AG08395 (cell line): ENCODE data around the gene OTUD4.
"Not testable (repeated sequence)": the region's sequence is repeated elsewhere in the genome, so short reads cannot be mapped to it uniquely, and the experiment has no call there.

Experiments
- DNase-seq: peaks from one replicate; pipeline ENCODE4 v3.0.0; 2012; ENCODE audit warnings: mixed read lengths, low spot score

The OTUD4 gene

DNA sequence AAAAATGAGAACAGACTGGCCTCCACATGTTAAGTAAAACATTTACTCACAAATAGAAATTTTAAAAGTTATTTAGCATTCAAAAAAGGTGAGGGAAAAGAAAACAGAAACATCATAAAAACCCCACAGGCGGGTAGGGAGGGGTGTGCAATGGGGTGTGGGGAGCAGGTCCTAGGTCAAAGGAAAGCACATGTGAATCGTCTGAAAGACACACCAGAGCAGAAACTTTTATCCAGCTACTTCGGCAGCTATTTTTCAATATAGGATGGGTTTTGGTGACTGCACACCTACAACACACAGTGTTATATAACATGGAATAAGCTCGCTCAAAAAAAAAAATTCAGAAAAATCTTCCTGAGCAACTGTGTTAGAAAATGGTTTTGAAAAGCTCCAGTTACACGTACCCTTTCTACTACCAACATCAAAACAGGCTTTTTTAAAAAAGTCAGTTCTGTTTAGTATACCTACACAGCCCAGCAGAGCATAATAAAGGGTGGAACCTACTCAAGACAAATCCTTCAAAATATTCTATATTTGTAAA lies 1.6 kb downstream of the OTUD4 start:
- DNase-seq = no peak

DNA sequence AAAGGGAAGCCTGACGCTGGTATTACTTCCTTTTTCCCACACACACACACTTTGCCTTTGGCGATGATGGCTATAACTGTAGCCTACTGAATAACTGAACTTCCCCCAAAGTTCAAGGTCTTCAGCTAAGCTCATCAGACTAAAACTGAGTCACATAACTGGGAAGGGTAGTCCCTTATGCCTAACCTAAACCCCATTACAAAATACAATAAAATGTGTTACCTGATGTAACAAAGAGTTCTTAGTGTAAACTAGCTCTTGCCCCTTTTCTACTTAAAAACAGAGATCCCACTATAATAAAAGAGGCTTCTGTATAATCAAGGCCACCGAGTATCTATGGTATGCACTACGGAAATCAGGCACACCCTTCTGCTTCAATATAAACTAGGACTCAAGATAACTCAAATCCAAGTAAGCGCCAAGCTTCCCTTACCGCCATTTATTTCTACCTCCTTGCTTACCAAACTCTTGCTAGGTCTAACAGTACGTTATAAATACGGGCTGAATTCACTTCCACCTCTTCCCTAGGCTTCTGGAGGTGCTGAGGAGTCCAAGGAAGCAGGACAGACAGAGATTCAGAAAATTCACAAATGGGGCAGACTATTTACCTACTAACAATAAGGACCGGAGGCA lies 2.4 kb downstream of the OTUD4 start:
- DNase-seq = no peak

DNA sequence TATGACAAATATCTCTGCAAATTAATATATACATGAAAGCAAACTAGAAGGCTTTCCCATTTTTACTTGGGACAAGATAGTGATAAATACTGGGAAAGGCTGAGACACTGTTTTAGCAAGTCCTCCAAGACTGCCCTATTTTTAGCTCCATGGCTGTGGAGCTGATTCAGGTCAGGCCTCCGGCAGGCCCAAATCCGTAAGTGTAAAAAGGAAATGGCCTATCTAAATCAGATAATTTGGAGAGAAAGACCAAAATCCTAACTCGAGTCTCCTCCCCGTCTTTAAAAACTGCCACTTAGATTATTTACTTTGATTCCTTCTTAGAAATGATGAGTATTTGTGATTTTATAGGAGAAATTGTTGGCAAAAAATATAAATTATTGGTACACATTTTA lies 2.9 kb downstream of the OTUD4 start:
- DNase-seq = peak; percentile 18

DNA sequence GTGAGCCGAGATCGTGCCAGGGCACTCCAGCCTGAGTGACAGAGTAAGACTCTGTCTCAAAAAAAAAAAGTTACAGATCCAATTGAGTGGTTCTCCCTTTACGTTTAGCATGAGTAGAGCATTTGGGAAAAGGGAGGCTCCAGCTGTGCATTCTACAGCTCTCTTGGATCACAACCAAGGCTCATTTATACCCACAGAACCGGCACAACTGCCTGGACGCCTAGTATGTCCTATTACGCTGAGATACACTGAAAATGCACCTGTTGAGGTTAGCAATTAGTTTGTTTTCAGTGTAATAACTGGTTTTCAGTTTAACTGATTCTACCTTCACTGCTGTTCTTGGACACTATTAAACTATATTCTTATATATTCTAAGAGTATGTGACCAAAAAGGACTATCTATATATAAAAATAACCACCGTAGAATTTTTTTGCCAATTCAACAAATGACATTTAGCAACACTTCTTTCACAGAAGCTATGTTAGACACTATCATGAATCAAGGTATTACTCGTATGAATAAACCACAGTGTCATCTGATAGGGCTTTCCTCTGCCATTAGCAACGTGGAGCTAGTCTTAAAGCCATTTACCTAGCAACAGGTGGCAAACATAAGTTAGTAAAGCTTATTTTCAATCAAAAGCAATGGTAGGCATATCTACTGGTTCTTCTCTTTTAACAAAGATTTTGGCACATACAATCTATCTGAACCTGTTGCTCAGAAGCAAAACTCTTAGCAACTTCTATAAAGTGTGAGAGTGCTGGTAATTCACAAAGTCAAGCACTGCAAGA lies 3.6 kb downstream of the OTUD4 start:
- no peak for DNase-seq

DNA sequence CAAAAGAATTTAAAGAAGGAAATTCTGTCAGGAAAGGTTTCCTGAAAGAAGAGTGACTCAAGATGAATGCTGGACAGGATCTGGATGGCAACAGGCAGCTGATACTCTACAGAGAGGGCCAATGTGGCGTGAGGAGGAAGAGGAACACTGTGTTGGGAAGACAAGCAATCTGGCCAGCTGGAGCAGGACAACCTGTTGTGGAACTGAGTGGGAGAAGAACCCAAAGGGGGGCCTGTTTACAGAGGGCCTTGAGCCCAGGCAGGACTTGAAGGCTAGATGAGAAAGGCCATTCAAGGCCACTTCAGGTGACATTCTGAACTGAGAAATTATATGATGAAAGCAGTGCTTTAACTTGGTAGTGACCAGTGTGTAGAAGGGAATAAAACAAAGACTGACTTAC lies 8.5 kb downstream of the OTUD4 start:
- DNase-seq = no peak

DNA sequence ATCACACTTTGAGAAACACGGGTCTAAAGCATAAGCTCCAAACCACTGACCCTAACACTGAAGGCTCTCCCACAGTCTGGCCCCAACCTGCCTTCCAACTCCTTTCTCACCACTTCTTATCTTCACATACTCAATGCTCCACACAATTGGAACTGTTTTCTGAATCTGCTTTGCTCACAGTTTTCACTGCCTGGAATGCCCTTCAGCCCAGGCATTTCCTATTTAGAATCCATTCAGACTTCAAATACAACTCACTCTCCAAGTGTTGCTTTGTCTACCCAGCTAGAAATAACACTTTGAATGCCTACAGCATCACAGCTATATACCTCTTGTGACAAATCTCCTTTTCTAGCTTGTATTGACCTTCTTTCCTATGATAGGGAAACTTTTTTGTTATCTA lies 10.2 kb downstream of the OTUD4 start:
- DNase-seq = no peak

DNA sequence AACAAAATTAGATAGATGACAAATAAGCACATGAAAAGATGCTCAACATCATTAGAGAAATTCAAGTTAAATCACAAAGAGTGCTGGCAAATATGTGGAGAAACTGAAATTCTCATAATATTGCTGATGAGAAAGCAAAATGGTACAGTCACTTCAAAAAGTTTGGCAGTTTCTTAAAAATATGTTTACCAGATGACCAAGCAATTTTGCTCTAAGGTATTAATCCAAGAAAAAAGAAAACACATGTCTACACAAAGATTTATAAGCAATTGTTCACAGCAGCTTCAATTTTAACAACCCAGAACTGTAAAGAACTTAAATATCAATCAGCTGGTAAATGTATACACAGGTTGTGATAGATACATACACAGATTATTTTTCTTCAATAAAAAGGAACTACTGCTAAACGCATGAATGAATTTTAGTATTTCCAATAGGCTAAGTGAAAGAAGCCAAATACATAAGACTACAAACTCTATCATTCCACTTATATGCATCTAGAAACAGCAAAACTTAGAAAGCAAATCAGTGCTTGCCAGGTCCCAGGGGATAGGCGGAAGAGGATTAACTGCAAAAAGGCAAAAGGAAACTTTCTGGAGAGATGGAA lies 11.7 kb downstream of the OTUD4 start:
- no peak for DNase-seq

DNA sequence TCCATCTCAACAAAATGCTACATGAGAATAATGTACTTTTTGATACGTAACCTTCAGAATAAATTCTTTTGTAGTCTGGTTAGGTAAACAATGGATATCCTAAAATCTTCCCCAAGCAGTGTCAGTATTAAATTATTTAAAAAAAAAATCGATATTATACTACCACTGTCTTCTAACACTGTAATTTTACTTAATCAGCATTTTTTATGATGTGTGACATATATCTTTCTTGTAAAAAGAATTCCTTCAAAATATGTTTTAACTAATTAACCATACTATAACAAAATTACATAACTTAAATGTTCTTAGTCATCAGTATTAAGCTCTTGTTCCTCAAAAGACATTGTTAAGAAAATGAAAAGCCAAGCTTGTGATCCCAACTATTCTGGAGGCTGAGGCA lies 12.5 kb downstream of the OTUD4 start:
- DNase-seq = no peak

DNA sequence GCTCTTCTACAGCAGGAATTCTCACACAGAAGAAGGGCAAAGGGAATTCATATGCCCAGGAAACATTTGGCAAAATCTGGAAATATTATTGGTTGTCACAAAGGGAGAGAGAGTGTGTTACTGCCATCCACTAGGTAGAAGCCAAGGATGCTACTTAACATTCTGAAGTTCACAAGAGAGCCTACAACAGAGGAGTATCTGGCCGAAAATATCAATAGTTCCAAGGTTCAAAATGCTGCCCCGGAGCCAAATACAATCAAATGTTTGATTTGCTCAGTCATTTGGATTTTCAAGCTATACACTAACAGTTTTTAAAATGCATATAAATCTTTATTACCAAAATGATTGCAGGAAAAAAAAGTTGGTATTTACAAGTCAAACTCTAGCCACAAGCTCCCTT lies 18.8 kb downstream of the OTUD4 start:
- no peak for DNase-seq

DNA sequence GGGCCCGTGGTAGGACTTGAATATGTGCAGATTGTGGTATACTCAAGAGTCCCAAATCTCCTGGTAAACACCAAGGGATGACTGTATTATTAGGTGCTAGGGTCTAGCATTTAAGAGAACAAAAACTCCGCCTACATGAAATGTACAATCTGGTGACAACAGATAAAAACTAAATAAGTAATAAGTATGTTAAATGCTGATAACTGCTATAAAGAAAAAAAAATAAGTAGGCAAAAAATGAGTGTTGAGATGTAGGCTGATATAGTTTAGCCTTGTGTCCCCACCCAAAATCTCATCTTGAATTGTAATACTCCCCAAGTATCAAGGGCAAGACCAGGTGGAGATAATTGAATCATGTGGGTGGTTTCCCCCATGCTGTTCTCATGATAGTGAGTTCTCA lies 23.4 kb downstream of the OTUD4 start:
- DNase-seq = no peak

DNA sequence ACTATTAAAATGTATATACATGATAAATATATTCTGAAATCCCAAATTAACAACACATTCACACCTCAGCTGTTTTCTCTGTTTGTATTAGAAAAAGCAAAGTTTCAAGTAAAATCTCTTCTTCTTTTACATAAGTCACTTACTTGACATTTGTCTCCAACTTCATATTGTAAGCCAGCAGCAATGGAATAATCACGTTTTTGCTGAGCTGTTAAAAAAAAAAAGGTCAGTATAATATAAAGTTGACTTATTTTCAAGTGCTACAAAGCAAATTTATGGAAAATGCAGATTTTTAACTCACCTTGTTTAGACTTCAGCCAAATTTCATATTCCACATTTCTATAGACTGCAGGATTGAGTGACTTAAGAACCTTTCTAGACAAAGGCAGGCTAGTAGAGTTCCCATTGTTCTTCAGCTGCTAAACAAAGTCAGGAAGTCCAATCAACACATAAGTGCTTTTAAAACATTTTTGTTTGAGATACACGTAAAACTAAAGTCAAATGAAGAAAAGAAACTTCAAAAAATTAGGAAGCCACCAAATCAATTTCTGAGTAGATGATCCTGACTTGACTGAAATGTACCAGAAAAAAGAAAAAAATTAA lies 25.0 kb downstream of the OTUD4 start:
- no peak for DNase-seq

DNA sequence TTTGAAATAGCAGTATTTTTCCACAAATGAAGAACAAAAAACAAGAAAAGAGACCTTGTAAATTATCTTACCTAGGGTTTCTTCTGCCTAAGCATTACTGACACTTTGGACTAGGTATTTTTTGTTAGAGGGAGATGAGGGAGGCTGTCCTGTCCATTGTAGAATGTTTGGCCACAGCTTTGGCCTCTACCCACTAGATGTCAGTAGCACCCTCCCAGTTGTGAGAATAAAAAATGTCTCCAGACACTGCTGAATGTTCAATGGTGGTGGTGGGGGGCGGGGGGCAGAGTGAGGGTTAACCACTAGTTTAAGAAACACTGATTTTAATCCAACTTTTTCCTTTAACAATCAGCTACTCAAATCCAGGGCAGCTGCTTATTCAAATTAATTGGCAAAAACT lies 25.8 kb downstream of the OTUD4 start:
- peak; percentile 5 for DNase-seq

DNA sequence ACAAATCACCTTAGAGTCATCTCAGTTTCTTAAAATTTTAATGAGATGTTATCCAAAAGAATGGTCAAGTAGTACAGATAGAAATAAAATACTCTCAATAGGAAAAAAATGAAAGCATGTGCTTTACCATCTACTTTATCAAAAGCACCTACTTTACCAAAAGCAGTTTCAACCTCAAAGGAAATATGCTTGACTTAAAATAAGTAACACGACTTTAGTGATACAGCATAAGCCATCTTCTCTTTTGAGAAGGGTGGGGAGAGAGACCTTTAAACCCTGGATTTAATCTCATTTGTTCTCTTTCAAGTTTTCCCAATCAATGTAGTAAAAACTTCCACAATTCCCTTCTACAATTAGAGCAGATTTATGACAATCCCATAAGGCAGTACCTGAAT lies 26.5 kb downstream of the OTUD4 start:
- no peak for DNase-seq

DNA sequence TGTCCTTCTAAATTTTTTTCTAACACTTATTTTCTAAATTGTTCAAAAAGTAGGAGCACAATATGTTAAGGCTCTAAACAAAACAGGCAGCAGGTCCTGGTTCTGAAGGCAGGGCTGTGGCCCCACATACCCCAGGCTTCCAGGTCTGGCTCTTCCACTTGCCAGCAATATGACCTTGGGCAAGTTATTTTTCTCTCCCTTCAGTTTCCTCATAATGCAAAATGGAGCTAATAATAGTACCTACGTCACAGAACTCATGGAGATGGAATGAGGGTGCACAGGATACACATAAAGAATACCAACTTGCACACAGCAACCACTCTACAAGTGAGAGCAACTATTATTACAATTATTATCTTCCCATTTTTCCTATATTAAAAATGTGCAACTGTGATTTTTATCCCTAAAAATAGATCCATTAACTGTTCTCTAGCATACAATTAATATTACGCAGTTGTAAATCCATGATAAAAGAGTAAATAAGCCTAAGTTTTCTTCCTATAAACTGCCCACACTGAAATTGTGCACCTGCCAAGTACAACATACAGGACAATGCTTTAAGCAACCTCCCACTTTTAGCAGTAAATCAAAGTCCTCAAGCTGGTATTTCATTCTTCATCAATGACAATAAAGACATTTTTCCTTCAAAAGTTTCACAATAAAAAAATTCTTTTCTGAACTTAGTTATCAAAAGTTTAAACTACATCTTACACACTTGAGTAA lies 27.0 kb downstream of the OTUD4 start:
- DNase-seq = no peak

DNA sequence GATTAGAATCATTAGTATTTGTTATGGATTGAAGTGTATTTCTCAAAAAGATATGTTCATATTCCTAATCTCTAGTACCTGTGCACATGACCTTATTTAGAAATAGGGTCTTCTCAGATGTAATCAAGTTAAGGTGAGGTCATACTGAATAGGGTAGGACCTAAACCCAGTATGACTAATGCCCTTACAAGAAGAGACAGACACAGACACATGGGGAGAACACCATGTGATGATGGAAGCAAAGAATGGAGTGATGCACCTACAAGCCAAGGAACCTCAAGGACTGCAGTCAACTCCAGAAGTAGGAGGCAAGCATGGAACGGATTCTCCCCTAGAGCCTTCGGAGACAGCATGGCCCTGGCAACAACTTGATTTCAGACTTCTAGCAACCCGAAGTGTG lies 31.4 kb downstream of the OTUD4 start:
- no peak for DNase-seq

DNA sequence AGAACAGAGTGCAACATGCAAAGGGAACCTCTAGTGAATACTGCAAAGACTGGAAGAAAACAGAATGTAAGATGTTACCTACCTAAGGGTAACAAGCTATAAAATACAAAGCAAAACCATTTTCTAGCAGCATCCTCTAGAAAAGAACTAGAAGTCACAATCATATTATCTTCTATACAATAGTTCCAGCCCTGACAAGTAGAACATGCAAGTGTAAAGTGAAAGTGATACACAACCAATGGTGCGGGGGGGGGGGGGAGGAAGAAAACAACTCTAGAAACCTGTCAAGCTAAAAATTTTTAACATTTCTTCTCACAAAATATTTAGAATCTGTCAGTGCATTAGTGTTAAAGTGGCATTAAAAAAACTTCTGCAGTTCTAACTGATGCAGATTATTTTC lies 44.2 kb downstream of the OTUD4 start:
- not testable (repeated sequence) for DNase-seq

DNA sequence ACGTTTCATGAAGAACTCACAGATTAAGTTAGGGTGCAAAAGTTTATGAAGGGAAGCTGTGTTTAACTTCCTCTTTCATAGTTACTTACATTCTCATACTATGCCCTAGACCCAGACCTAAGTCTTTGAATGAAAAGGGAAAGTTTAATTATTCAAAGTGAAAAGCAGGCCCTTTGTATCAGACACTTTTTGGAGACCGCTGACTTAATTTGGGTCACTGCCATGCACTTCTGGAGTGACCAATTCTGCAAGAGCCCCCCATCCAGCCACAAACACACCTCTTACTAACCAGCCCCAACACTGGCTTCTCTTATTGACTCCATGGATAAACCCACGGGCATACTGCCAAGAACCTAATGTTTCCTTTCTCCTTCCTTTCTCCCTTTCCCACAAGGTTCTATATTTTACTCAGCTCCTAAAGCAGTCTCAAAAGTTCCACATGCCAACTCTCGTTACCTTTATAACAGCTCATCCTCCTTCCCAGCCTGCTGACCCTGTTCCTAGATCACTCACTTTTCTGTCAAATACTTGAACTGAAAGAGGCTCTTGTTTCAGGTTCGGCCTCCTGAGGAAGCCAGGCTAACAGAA lies 47.8 kb downstream of the OTUD4 start:
- no peak for DNase-seq

DNA sequence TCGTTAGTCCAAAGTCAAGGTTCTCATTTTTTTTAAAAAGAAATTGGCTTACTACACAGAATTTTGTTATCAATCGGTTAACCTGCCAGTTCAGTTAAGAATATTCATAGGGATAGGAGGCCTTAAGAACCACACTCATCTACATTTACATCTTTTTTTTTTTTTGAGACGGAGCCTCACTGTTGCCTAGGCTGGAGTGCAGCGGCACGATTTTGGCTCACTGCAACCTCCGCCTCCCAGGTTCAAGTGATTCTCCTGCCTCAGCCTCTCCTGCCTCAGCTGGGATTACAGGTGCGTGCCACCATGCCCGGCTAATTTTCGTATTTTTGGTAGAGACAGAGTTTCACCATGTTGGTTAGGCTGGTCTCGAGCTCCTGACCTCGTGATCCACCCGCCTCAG lies 48.5 kb downstream of the OTUD4 start:
- DNase-seq = no peak

DNA sequence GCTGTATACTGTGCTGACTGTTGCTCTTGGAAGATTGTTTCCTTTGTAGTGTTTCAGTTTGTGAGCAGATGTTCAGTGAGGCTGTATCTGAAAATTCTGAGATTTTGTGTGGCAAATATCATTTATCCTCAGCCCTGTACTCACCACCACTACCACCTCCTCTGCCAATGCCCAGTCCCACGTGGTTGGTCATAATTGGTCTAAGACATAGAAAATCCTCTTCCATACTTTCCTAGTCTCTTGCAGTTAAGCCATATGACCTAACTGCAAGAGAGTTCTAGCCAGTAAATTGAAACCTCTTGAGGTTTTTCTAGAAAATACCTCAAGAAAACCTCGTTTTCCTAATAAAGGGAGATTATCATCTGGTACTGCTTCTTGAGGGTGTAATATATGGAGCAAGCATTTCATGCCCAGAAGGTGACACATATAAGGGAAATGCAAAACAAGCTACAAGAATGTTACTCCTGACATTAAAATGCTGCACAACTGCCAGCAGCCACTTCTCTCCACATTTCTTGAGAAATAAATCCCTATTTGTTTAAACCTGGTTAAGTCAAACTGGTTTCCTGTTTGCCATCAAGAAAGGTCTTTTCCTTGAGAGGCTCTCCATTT lies 49.5 kb downstream of the OTUD4 start:
- peak; percentile 86 for DNase-seq

DNA sequence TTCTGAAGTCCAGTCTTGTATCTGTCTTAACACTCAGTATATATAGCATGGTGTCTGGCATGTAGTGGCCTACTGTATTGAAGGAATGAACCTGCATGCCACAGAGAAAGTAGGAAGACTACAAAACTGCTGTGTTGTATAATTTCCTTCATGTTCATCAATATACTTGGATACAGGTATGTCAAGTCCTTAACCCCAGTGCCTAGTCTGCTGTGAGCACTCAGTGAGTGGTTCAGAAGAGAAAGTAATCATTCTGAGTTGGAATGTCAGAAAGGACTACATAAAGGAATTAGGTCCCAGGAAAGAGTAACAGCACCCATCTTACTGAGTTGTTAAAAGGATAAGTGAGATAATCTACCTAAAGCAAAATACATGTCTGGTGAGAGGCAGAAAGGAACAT lies 50.3 kb downstream of the OTUD4 start:
- no peak for DNase-seq

DNA sequence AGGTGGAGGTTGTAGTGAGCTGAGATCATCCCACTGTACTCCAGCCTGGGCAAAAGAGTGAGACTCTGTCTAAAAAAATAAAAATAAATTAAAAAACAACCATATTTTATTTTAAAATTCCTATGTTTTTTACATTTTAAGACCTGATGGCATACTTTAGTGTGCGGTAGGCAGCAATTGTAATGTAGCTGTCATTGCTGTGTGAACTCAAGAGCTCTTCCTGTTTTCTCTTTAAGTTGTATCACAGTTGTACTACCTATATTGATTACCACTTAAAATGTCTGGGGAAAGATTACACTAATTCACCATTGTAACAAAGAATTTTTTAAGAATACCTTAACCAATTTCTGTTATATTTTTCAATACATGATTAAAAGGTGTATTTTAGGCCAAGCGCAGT lies 55.0 kb downstream of the OTUD4 start:
- DNase-seq = no peak
